HG02840 (cell line): ENCODE measurements around the gene RSPO1.

Experiments
- ATAC-seq: cut with Tn5 transposase; IDR thresholded peaks from one replicate; pipeline ENCODE4 v1.9.1; 2021; ENCODE audit warnings: mild to moderate bottlenecking, moderate library complexity, moderate number of reproducible peaks; ENCODE audit not compliant: unreplicated experiment, low FRiP score

RSPO1 gene

GRCh38 chr1:37575692-37576091 lies 59.0 kb downstream of the RSPO1 start:
- no peak for ATAC-seq

DNA sequence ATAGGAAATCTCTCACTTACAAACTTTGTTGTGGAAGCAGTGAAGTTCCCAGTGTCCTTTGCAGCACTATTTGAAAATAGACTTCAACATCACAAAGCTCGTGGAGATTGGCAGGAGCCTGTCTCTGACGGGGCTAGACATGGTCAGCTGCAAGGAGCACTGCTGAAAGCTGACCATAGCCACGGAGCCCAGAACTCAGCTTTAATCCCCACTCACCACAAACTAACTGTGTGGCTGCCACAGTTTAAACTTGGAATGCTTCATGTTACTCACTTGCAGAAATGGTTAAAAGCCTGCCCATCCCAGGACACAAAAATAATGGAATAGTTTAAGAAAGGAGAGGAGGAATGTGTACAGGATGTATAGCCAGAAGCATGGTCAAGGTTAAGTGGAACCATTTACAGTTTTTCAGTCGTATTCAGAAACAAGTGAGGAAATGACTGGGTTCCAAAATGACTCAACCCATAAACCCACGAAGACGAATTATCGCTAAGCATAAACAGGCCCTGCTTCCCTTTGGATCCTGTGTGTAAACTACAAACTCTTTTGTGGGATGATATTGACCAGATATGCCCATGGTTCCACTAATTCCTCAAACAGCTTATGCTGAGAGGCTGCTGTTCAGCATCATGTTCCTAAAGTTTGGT lies 59.7 kb downstream of the RSPO1 start:
- no peak for ATAC-seq

DNA sequence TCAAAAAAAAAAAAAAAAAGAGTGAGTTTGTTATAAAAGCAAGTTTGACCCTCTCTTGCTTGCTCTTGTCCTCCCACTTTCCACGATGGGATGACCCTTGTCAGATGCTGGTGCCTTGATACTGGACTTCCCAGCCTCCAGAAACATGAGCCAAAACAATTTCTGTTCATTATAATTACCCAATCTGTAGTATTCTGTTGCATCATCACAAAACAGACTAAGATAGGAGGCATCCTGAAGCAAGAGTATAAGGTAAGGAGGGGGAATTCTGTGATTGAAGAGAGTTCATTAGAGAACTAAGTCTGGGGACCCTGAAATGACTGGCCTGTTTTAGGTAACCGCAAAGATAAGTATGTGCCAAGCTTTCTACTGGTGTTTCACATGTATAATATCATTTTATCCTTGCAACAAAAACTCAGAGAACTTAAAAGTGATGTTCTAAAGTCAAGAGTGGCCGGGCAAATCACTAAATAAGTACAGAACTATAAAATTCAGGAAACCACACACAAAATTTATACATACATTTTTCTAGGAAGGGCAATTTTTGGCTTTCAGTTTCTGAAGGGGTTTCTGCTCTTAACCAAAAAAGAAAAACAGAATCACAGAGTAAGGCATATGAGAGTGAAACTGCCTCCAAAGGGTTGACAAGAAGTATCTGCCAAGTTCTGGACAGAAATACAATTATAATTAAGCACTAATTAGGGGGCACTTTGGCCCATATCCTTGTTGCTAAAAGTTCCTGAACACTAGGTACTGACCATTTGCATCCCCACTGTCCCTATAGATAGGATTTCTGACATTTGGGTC lies 64.0 kb downstream of the RSPO1 start:
- ATAC-seq: no peak

DNA sequence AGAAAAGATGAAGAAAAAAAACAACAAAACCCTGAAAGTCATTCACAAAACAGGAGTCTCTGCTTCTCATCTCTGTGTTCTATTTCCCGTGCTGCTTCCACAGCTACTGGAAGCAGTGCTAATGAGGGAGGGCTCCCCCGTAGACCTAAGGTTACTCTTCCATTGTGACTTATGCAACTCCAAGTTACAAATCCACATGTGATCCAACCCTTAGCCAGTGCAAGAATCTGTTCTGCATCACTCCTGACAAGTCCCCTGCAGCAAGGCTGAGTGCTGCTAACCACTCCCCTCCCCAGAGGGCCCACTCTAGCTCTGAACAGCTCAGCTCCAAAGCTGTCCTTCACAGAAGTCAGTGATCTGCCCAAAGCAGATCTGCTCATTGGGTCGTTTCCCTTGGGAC lies 67.7 kb downstream of the RSPO1 start:
- ATAC-seq: no peak

DNA sequence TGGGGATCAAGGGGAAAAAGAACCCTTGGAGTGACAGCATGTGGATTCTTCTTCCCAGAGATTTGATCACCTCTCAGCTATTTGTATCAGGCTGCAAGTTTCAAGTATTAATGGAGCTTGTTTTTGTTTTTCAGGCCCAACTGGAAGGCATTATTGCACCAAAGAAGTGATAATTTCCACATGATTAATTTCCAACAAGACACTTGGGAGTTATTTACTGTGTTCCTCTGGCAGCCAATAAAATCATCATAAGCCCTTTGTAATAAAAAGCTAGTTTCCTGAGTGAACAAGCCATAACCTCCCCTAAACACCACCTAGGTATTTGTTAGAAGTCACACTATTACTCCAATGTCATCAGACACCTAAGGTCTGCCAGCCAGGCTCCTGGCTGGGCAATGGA lies 69.8 kb downstream of the RSPO1 start:
- no peak for ATAC-seq

GRCh38 chr1:37562984-37563383 lies 71.7 kb downstream of the RSPO1 start:
- no peak for ATAC-seq
